Activated naive CD4-positive, alpha-beta T cell treated with anti-CD3 and anti-CD28 coated beads, Interleukin-2, amount 10 ng/mL, durations not matched to agents 7 days and 5 days (primary cell): ENCODE results near the gene PEX10.

Experiments
- CTCF ChIA-PET: fragments of 350-600 bp; sonication (Branson Sonifier 250); formaldehyde crosslinking; loops from one replicate; lab custom pipeline; 2021; ENCODE audit warnings: antibody characterized with exemption; lab: Charles Lee
- DNase-seq: peaks from one replicate; pipeline ENCODE4 v3.0.0-alpha.2; 2020
- H3K27ac Mint-ChIP-seq: one replicate; pipeline ENCODE4 v1.8.0; 2021; ENCODE audit warnings: mild to moderate bottlenecking, moderate library complexity, mixed read lengths
- H3K27me3 Mint-ChIP-seq: one replicate; pipeline ENCODE4 v1.8.0; 2021; ENCODE audit warnings: mild to moderate bottlenecking, mixed read lengths
- H3K36me3 Mint-ChIP-seq: one replicate; pipeline ENCODE4 v1.8.0; 2021; ENCODE audit warnings: mixed read lengths
- H3K4me1 Mint-ChIP-seq: one replicate; pipeline ENCODE4 v1.8.0; 2021; ENCODE audit warnings: mixed read lengths
- H3K4me3 Mint-ChIP-seq: one replicate; pipeline ENCODE4 v1.8.0; 2021; ENCODE audit warnings: mild to moderate bottlenecking, moderate library complexity, mixed read lengths
- H3K9me3 Mint-ChIP-seq: one replicate; pipeline ENCODE4 v1.8.0; 2021; ENCODE audit warnings: mixed read lengths

PEX10 gene

DNA sequence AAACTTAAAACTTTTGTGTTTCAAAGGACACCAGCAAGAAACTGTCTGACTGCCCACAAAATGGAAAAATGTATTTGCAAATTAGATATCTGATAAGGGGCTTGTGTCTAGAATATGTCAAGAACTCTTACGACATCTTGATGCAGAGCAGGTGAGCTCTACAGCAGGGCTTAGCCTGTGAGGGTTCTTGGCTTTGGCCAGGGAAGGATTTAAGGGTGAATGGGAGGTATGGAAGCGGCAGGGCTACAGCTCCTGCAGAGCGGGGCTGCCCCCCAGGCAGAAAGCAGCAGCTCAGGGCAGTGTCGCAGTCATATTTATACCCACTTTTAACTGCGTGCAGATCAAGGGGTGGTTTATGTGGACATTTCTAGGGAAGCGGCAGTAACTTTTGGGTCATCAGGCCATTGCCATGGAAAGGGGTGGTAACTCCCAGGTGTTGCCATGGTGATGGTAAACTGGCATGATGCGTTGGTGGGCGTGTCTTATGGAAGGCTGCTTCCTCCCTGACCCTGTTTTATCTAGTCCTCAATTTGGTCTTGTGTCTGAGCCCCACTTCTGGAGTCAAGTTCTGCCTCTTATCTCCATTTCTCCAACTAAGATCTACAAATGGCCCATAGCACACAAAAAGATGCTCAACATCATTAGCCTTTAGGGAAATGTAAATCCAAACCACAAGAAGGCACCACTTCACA, 44.2 kb downstream of the PEX10 start:
- CTCF ChIA-PET, result no interaction called here
- H3K36me3 Mint-ChIP-seq, result no peaks in the 10 kb centered on the region
- no peak for DNase-seq
- peaks cover 5% of the 10 kb centered on the region for H3K9me3 Mint-ChIP-seq
- peaks cover 4% of the 10 kb centered on the region for H3K27me3 Mint-ChIP-seq
- no peaks in the 10 kb centered on the region for H3K4me1 Mint-ChIP-seq
- no peak overlapping the region for H3K4me3 Mint-ChIP-seq
- H3K27ac Mint-ChIP-seq, result no peak overlapping the region

DNA sequence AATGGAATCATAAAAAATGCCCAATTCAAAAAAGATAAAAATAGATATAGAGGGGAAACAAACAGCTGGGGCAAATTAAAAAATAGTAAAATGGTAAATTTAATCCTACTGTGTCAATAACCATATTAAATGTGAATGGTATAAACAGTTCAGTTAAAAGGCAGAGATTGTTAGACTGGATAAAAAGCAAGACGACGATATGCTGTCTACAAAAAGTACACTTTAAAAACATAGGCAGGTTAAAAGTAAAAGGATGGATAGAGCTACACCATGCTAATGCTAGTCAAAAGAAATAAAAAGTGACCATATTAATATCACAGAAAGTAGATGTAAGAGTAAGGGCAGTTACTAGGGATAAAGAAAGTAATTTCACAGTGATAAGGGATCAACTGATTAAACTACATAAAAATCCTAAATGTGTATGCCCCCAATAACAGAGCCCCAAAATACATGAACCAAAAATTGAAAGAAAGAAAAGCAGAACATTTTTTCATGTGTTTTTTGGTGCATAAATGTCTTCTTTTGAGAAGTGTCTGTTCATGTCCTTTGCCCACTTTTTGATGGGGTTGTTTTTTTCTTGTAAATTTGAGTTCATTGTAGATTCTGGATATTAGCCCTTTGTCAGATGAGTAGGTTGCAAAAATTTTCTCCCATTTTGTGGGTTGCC, 48.4 kb downstream of the PEX10 start:
- H3K27me3 Mint-ChIP-seq, result peaks cover 11% of the 10 kb centered on the region
- CTCF ChIA-PET, result no interaction called here
- H3K4me1 Mint-ChIP-seq, result no peaks in the 10 kb centered on the region
- no peak for DNase-seq
- H3K36me3 Mint-ChIP-seq, result no peaks in the 10 kb centered on the region
- peaks cover 5% of the 10 kb centered on the region for H3K9me3 Mint-ChIP-seq
- no peak overlapping the region for H3K27ac Mint-ChIP-seq
- no peak overlapping the region for H3K4me3 Mint-ChIP-seq

DNA sequence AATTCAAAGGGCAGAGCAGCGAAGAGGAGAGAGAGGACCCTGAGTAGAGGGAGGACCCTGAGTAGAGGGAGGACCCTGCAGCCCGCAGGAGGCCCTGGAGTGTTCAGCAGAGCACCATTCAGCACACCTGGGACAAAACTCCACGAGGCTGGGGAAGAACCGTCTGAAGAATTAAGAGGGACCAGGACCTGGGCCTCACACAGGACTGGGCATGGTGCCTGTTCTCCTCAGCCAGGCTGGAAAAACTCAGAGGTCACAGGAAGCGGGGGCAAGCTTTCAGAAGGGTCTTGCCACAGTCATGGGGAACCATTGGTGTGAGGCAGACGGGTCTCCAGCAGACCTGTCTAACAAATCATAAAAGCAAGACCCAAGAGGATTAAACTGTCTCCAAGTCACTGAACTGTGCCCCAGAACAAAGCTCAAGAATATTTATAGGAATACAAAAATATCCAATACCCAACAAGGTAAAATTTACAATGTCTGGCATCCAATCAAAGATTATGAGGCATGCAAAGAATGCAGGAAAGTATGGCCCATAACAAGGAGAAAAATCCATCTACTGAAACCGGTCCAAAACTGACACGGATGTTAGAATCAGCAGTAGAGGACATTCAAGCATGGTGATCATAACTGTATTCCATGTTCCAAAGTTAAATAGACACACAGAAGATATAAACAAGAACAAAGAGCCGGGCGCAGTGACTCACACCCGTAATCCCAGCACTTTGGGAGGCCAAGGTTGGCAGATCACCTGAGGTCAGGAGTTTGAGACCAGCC, 51.6 kb downstream of the PEX10 start:
- no peaks in the 10 kb centered on the region for H3K36me3 Mint-ChIP-seq
- H3K4me1 Mint-ChIP-seq, result no peaks in the 10 kb centered on the region
- no peak overlapping the region for H3K4me3 Mint-ChIP-seq
- H3K9me3 Mint-ChIP-seq, result peaks cover 5% of the 10 kb centered on the region
- H3K27me3 Mint-ChIP-seq, result peaks cover 7% of the 10 kb centered on the region
- H3K27ac Mint-ChIP-seq, result no peak overlapping the region
- DNase-seq, result no peak
- CTCF ChIA-PET, result interaction anchor here (1.4 kb wide), 1 partner anchor 21 kb away, joined by 4 read pairs; no protein-coding TSS in a partner anchor

DNA sequence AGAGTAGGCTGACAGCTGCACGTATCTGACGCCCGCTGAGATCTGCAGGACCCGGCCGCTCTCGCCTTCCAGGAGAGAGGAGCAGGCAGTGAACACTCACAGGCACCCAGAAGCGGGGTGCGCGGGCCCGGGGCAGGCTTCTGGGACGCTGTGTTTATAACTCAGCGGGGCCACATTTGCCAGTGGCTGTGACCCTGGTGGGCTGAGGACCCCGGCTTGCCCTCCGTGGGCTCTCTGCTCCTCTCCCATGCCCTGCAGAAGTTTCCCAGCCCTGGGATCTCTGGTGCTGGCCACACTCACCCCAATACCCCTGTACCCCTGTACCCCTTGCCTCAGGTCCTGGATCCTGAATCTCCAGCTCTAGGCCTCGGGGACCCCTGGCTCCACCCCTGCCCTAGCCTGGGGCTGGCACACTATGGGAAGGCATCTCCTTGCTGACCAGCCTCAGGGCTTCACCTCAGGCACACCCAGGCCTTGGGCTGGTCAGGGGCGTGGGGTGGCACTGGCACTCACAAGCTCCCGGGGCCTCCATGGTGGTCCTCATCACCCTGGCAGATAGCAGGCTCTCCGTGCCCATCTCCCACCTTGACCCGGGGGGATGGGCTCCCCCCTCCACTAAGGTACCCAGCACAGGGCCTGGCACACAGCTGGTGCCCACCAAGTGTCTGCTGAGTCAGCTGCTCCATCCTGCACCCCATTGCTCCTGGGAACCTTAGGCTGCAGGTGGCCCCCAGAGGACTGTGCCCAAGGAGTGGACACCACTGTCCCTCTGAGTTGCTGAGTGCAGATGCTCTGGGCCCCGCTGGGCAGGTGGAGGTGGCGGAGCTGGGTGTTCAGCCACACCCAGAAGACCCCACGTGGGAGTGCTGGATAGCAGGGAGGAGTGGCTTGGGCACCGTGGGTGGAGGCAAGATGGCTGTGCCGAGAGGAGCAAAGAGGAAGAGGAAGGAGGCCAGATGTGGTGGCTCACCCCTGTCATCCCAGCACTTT, 53.4 kb downstream of the PEX10 start:
- Mint-ChIP-seq H3K9me3 (peaks cover 3% of the 10 kb centered on the region), H3K27ac (no peak overlapping the region), H3K4me3 (no peak overlapping the region), H3K27me3 (peaks cover 7% of the 10 kb centered on the region), H3K36me3 (no peaks in the 10 kb centered on the region), H3K4me1 (no peaks in the 10 kb centered on the region)
- no peak for DNase-seq
- CTCF ChIA-PET, result no interaction called here

DNA sequence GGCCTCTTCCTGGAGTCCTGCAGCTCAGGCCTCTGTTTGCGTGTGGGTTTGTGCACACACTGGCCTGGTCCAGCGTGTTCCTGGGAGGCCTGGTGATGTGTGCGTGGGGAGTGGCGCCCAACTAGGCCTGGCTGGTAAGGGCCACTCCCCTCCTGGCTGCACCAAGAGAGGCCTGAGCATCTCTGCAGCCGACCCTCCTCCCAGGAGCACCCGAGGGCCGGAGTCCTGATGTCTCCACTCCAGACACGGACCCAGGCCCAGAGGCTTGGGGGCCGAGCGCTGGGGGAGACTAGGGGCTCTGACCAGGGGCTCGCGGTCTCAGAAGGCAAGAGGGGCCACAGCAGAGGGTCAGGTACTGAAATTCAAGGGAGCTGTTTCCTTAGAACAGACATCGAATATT, 54.3 kb downstream of the PEX10 start:
- peaks cover 7% of the 10 kb centered on the region for H3K27me3 Mint-ChIP-seq
- H3K27ac Mint-ChIP-seq, result no peak overlapping the region
- no peaks in the 10 kb centered on the region for H3K4me1 Mint-ChIP-seq
- H3K4me3 Mint-ChIP-seq, result no peak overlapping the region
- H3K36me3 Mint-ChIP-seq, result no peaks in the 10 kb centered on the region
- no peaks in the 10 kb centered on the region for H3K9me3 Mint-ChIP-seq
- CTCF ChIA-PET, result no interaction called here
- no peak for DNase-seq

DNA sequence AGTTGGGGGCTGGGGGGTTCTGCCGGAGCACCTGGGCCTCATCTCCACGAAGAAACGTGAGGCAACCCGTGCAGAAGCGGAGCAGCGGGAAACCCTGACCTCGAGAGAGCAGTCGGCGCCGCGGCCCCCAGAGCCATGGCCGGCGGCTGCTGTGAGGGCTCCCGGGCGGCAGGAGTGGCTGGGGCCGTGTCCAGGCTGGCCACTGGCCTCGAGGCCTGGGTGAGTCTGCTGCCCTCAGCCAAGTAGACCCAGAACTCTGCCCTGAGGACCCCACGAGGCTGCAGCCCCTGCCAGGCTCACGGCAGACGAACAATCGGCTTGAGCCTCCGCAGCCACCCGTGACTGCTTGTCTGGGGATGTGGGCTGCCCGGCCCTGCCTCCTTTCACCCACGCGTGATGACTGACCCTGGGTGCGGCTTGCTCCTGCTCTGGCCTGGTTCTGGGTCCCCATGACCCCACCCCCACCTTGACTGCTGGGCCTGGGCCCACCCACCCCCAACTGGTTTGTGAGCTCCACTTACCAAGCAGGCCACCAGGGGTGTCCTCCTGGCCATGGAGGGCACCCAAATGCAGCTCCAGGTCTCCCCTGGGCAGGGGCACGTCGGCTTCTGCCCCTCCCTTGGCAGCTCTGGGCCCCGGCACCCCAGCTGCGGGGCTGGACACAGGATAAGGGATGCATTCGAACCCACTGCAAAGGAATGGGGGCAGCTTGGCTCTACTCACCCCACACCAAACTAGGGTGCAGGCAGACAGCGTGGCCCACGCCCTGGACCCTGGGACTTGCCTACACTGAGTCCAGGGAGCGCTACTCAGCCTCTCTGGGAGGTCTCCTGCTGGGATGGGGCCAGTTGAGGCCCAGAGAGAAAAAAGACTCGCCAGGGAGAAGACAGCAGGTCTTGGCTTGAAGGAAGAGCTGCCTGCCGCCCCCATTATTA, 55.2 kb downstream of the PEX10 start:
- CTCF ChIA-PET, result no interaction called here
- no peak for DNase-seq
- H3K9me3 Mint-ChIP-seq, result no peaks in the 10 kb centered on the region
- H3K4me3 Mint-ChIP-seq, result no peak overlapping the region
- no peaks in the 10 kb centered on the region for H3K4me1 Mint-ChIP-seq
- no peak overlapping the region for H3K27ac Mint-ChIP-seq
- no peaks in the 10 kb centered on the region for H3K36me3 Mint-ChIP-seq
- H3K27me3 Mint-ChIP-seq, result peaks cover 7% of the 10 kb centered on the region

DNA sequence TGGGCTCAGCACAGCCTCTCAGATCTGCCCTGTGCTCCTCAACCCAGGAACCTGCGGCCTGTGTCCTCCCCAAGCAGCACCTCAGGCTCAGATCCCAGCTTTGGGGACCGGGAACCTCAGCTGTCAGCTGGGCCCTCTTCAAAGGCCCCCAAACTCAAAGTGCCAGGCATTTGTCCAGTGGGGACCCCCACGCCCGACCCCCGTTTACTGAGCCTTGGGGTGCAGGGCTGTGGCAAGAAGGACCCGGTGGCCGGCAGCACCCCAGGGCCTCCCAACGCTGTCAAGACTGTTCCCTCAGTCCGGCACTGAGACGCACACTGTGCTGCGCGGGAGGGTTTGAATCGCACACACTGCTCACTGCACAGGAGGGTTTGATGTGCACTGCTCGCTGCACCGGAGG, 56.0 kb downstream of the PEX10 start:
- CTCF ChIA-PET, result no interaction called here

DNA sequence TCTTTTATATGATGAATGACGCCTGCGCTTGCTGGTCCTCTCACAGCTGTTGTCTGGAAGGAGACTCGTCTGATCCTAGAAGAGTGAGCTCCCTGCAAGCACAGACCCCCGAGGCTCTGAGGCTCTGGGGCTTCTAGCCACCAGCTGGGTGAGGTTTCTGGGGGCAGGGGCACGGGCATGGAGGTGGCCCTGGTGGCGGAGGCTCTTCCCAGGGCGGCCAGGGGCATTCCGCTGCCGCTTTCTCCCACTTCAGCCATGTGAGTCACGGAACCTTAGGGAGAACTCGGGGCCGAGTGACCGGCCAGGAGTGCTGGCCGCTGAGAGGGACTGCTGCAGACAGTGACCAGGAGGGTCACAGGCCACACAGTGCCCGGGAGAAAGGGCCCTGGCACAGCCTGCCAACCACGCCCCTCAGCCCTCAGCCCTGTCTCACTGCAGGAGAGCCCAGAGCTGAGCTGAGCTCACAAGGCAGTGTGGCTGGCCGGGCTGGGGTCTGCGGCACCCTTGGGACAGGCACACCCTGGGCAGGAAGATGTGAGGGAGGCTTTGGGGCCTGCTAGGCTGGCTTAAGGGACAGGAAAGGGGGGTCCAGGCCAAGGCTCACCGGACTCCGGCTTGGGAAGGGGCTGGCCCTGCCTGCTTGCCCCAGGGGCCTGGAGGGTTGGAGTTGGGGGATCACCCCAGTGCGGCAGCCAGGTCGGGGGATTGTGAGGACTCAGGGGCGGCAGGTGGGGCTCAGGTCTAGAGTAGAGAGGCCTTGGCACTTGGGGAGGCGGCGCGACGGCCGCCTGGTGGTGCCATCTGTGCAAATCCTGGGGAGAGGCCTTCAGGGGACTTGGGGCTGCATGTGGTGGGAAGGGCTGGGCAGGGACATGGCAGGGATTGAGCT, 56.7 kb downstream of the PEX10 start:
- CTCF ChIA-PET, result no interaction called here
- H3K36me3 Mint-ChIP-seq, result no peaks in the 10 kb centered on the region
- no peak for DNase-seq
- H3K27me3 Mint-ChIP-seq, result peaks cover 4% of the 10 kb centered on the region
- no peaks in the 10 kb centered on the region for H3K9me3 Mint-ChIP-seq
- H3K4me1 Mint-ChIP-seq, result no peaks in the 10 kb centered on the region
- no peak overlapping the region for H3K4me3 Mint-ChIP-seq
- no peak overlapping the region for H3K27ac Mint-ChIP-seq

More for the DNA sequence above, 56.0 kb downstream of the PEX10 start:
- Mint-ChIP-seq H3K27me3 (peaks cover 7% of the 10 kb centered on the region), H3K9me3 (no peaks in the 10 kb centered on the region), H3K36me3 (no peaks in the 10 kb centered on the region), H3K4me1 (no peaks in the 10 kb centered on the region), H3K27ac (no peak overlapping the region), H3K4me3 (no peak overlapping the region)
- no peak for DNase-seq

DNA sequence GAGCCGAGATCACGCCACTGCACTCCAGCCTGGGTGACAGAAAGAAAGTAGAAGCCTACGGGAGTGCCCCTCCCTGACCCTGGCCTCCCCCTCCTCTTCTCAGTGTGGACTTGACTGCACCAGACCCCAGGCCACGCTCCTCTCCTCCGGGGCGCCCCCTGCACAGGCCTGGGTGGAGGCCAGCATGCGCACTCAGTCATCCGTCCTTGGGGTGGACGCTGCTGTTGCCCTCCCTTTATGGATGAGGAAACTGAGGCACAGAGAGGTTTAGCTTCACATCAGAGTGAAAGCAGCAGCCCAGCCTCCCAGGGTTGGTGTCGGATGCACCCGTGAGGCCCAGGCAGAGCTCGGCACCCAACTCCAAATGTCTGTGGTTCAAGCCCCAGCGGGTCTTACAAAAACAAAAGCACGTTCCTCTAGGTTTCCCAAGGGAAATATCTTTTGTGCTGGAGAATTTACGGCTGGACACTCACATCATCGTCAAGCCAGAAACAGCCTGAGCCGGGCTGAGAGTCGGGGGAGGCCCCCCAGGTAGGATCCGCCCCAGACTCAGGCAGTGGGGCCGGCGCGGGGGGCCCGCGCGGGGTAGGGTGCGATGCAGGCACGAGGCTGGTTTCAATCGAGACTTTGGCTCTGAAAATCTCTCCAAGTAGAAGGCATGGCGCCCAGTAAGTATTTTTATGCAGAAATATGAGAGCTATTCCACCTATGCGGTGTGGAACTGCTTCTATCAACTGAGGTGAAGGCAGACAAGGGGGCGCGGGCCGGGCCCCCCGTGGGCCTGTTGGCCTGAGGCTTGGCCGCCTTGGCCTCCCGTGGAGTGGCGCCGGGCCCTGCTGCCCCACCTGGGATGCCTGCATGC, 57.6 kb downstream of the PEX10 start:
- CTCF ChIA-PET, result no interaction called here
- no peaks in the 10 kb centered on the region for H3K9me3 Mint-ChIP-seq

More for the DNA sequence above, 57.6 kb downstream of the PEX10 start:
- Mint-ChIP-seq H3K27me3 (no peaks in the 10 kb centered on the region), H3K36me3 (no peaks in the 10 kb centered on the region), H3K27ac (no peak overlapping the region), H3K4me3 (no peak overlapping the region), H3K4me1 (no peaks in the 10 kb centered on the region)
- no peak for DNase-seq
